Skeletal muscle satellite cell (primary cell): Measurements from ENCODE around the gene DYSF.

Experiments used
- H3K27me3 ChIP-seq: 2 replicates; pipeline ENCODE4 v1.7.0; 2013; ENCODE audit warnings: low read length; ENCODE audit not compliant: control insufficient read depth, insufficient read depth
- H3K36me3 ChIP-seq: 2 replicates; pipeline ENCODE4 v1.7.0; 2013; ENCODE audit warnings: mild to moderate bottlenecking, control low read depth, low read length; ENCODE audit not compliant: insufficient read depth
- H3K4me1 ChIP-seq: 2 replicates; pipeline ENCODE4 v1.7.0; 2013; ENCODE audit warnings: low read length; ENCODE audit not compliant: control insufficient read depth, insufficient read depth
- H3K4me2 ChIP-seq: 2 replicates; pipeline ENCODE4 v1.7.0; 2013; ENCODE audit warnings: mild to moderate bottlenecking, low read length
- H3K4me3 ChIP-seq: 2 replicates; pipeline ENCODE4 v1.7.0; 2013; ENCODE audit warnings: low read length
- H3K9ac ChIP-seq: 2 replicates; pipeline ENCODE4 v1.7.0; 2013; ENCODE audit warnings: mild to moderate bottlenecking, low read depth, low read length, moderate library complexity
- H3K9me3 ChIP-seq: replicated peaks from 2 replicates; pipeline ENCODE4 v1.7.0; 2013; ENCODE audit warnings: mild to moderate bottlenecking, control low read depth, low read length

DYSF gene

GRCh38 chr2:71681626-71682025, 228.3 kb downstream of the DYSF start:
- Histone ChIP-seq H3K9ac (no peak overlapping the region), H3K4me2 (no peak overlapping the region), H3K4me3 (no peak overlapping the region), H3K9me3 (no peaks in the 10 kb centered on the region), H3K4me1 (no peaks in the 10 kb centered on the region), H3K27me3 (no peaks in the 10 kb centered on the region), H3K36me3 (no peaks in the 10 kb centered on the region)

DNA sequence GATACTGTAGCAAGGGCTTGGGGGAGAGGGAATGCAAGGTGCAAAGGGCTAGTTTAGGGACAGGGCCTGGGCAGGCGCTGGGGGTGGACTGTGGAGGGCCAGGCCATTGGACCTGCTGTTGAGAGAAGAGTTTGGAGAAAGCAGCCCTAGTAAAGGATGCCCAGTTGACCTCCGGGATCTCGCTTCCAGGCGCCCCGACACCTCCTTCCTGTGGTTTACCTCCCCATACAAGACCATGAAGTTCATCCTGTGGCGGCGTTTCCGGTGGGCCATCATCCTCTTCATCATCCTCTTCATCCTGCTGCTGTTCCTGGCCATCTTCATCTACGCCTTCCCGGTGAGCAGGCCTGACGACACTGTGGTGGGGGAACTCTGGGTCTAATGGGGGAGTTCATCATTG, 229.0 kb downstream of the DYSF start:
- H3K27me3 ChIP-seq: no peaks in the 10 kb centered on the region

GRCh38 chr2:71683070-71683469, 229.7 kb downstream of the DYSF start:
- H3K4me2 ChIP-seq: no peak overlapping the region
- H3K4me3 ChIP-seq: no peak overlapping the region
- H3K4me1 ChIP-seq: no peaks in the 10 kb centered on the region
- H3K36me3 ChIP-seq: no peaks in the 10 kb centered on the region
- no peaks in the 10 kb centered on the region for H3K9me3 ChIP-seq
- H3K9ac ChIP-seq: no peak overlapping the region
- no peaks in the 10 kb centered on the region for H3K27me3 ChIP-seq

More for the DNA sequence above, 229.0 kb downstream of the DYSF start:
- Histone ChIP-seq H3K4me2 (no peak overlapping the region), H3K9ac (no peak overlapping the region), H3K4me3 (no peak overlapping the region), H3K9me3 (no peaks in the 10 kb centered on the region), H3K4me1 (no peaks in the 10 kb centered on the region), H3K36me3 (no peaks in the 10 kb centered on the region)

GRCh38 chr2:71683666-71684065, 230.3 kb downstream of the DYSF start:
- no peak overlapping the region for H3K4me3 ChIP-seq
- no peaks in the 10 kb centered on the region for H3K9me3 ChIP-seq
- H3K27me3 ChIP-seq: peaks cover 3% of the 10 kb centered on the region
- no peak overlapping the region for H3K9ac ChIP-seq
- H3K36me3 ChIP-seq: no peaks in the 10 kb centered on the region
- no peak overlapping the region for H3K4me2 ChIP-seq
- no peaks in the 10 kb centered on the region for H3K4me1 ChIP-seq

GRCh38 chr2:71684226-71685072, 231.1 kb downstream of the DYSF start:
- Histone ChIP-seq H3K4me1 (no peaks in the 10 kb centered on the region), H3K9ac (no peak overlapping the region), H3K27me3 (peaks cover 3% of the 10 kb centered on the region), H3K4me3 (no peak overlapping the region), H3K9me3 (no peaks in the 10 kb centered on the region), H3K4me2 (no peak overlapping the region), H3K36me3 (no peaks in the 10 kb centered on the region)

- H3K27me3 ChIP-seq: peaks cover 3% of the 10 kb centered on the region
- H3K4me2 ChIP-seq: no peak overlapping the region
- H3K9ac ChIP-seq: no peak overlapping the region
- H3K9me3 ChIP-seq: no peaks in the 10 kb centered on the region
- H3K4me1 ChIP-seq: no peaks in the 10 kb centered on the region
- H3K4me3 ChIP-seq: no peak overlapping the region
- H3K36me3 ChIP-seq: no peaks in the 10 kb centered on the region
These were observed 231.9 kb downstream of the DYSF start for GRCh38 chr2:71685073-71685848.

- Histone ChIP-seq H3K4me2 (no peak overlapping the region), H3K9ac (no peak overlapping the region), H3K27me3 (peaks cover 6% of the 10 kb centered on the region), H3K9me3 (no peaks in the 10 kb centered on the region), H3K4me1 (no peaks in the 10 kb centered on the region), H3K36me3 (no peaks in the 10 kb centered on the region), H3K4me3 (no peak overlapping the region)
These were observed 232.7 kb downstream of the DYSF start for GRCh38 chr2:71685941-71686611.

- Histone ChIP-seq H3K4me3 (no peak overlapping the region), H3K9me3 (no peaks in the 10 kb centered on the region), H3K36me3 (no peaks in the 10 kb centered on the region), H3K9ac (no peak overlapping the region), H3K27me3 (peaks cover 7% of the 10 kb centered on the region), H3K4me2 (no peak overlapping the region), H3K4me1 (no peaks in the 10 kb centered on the region)
These were observed 233.4 kb downstream of the DYSF start for GRCh38 chr2:71686781-71687180.

GRCh38 chr2:71687412-71687811, 234.1 kb downstream of the DYSF start:
- no peaks in the 10 kb centered on the region for H3K9me3 ChIP-seq
- H3K4me2 ChIP-seq: no peak overlapping the region
- H3K4me1 ChIP-seq: no peaks in the 10 kb centered on the region
- H3K36me3 ChIP-seq: no peaks in the 10 kb centered on the region
- H3K4me3 ChIP-seq: no peak overlapping the region
- no peak overlapping the region for H3K9ac ChIP-seq
- H3K27me3 ChIP-seq: peaks cover 13% of the 10 kb centered on the region

- no peaks in the 10 kb centered on the region for H3K9me3 ChIP-seq
- no peak overlapping the region for H3K4me3 ChIP-seq
- no peaks in the 10 kb centered on the region for H3K4me1 ChIP-seq
- no peaks in the 10 kb centered on the region for H3K36me3 ChIP-seq
- no peak overlapping the region for H3K9ac ChIP-seq
- peaks cover 19% of the 10 kb centered on the region for H3K27me3 ChIP-seq
- no peak overlapping the region for H3K4me2 ChIP-seq
These were observed 235.2 kb downstream of the DYSF start for GRCh38 chr2:71688530-71688929.

GRCh38 chr2:71689393-71689792, 236.0 kb downstream of the DYSF start:
- H3K27me3 ChIP-seq: peaks cover 24% of the 10 kb centered on the region
- H3K9ac ChIP-seq: no peak overlapping the region
- no peak overlapping the region for H3K4me3 ChIP-seq
- H3K9me3 ChIP-seq: no peaks in the 10 kb centered on the region
- H3K36me3 ChIP-seq: no peaks in the 10 kb centered on the region
- no peaks in the 10 kb centered on the region for H3K4me1 ChIP-seq
- no peak overlapping the region for H3K4me2 ChIP-seq
